GM19468 (cell line): ENCODE results near the gene DCP2.

Source experiments
- ATAC-seq: cut with Tn5 transposase; IDR thresholded peaks from one replicate; pipeline ENCODE4 v1.9.1; 2021; ENCODE audit warnings: mild to moderate bottlenecking, moderate library complexity, moderate number of reproducible peaks; ENCODE audit not compliant: unreplicated experiment; ENCODE audit errors: extremely low read depth

The DCP2 gene

DNA sequence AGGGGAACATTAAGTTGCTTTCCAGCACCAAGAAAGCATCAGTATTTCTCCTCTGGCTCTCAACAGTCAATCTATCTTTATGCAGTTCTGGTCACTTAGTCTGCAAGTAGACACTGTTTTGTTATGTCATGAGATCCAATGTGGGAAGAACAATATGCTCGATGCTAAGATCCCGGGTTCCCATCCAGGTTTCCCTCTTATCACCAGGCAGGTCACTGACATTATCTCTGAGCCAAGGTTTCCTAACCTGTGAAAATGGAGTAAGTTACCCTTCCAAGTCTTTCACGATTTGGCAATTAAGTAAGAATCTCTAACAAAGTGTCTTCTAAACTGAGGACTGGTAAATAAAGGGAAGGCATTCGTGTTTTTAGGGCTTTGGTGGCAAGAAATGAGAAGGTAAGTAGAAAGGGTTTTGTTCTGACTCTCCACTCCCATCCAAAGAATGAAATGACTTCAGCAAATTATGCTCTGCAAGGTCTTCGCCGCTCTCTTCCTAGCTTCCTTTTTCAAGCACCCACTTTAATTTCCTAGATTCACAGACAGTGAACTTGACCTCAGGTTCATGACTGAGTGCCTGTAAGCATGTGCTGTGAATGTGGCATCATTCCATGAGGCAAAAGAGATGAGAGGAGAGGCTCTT lies 86.4 kb downstream of the DCP2 start:
- no peak for ATAC-seq

DNA sequence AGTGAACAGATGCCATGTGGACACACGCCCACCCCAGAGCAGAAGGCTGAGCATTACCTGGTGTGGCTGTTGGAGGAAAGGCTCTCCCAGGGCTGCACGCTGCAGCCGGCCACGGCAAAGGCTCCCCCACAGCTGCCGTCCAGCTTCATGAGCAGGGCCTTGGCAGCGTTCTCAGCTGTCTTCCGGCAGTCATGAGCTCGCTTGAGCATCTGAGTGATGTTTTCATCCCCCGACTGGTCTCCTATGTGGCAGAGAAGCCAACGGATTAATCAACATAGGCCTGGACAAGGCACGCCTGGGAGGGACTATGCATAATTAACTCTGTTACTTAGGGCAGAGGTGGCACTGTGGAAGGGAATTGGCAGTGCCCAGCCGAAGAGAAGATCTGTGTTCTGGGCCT lies 87.3 kb downstream of the DCP2 start:
- no peak for ATAC-seq

DNA sequence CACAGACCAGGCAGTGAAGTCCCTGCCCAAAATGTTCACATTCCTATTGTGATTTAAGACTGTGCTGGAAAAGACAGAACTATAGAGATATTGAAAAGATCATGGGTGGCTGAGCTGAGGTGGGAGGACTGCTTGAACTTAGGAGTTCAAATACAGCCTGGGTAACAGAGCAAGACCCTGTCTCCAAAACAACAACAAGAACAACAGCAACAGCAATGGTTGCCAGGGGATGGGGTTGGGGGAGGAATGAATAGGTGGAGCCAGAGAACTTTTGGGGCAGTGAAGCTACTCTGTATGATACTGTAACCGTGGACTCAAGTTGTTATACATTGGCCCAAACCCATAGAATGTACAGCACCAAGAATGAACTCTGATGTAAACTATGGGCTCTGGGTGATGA lies 88.2 kb downstream of the DCP2 start:
- no peak for ATAC-seq

DNA sequence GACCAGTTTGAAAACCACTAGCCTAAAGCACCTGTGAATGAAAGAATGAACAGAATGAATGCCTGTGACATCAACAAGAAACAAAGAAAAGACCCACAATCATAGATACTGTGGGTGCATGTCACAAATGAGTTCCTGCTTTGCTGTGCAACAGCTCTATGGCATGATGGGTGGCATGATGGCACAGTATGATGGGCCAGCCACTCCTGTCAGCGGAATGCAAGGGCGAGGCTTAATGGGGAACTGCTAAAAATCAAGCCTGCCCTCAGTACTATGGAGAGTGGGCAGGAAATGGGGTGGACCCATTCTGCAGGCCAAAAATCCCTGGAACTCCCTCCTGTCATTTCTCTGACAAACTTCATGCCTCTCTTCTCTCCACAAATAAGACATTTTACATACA lies 89.0 kb downstream of the DCP2 start:
- no peak for ATAC-seq

DNA sequence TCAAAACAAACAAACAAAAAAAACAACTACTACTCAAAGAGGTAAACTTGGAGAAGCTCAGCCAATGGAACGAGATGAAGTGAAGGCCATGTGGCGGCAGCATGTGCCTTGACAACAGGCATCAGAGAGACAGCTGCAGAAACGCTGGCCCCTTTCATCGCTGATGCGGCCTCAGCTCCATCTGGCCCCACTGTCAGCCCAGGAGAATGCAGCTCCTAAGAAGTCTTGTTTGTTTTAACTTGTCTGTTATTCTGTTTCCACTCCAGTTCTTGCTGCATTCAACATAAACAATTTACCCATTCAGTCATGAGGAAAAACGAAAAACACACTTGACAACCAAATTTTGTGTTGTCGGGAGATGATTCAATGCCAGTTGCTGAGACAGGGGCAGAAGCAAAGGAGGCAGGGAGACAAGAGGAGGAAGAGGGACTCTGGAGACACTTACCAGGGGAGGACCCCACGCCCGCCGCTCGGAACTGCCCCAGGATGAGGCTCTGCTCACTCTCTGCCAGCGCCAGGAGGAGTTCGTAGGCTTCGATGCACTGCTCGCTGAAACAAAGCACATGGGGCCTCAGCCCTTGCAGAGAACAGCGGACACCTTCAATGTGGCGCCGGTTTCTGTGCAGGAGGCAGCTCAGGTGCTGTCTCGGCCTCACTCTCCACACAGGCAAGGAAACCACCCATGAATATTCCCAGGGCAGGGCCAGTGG lies 91.2 kb downstream of the DCP2 start:
- ATAC-seq: no peak

DNA sequence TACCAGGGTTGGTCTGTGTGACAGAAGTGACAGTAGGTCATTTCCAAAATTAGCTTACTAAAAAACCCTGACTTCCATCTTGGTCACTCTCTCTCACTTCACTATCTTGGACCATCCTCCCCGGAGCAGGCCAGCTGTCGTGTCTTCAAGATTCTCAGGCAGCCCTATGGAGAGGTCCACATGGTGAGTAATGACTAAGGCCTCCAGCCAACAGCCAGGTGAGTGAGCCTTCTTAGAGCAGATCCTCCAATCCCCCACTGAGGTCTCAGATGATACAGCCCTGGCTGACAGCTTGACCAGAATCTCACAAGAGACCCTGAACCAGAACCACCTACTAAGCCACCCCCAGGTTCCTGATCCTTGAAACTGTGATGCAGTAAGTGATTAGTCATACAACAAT lies 92.0 kb downstream of the DCP2 start:
- ATAC-seq: no peak
